SKM-1 (cell line): Measurements from ENCODE around the gene NPTXR.
"Not testable (repeated sequence)": the region's sequence is repeated elsewhere in the genome, so short reads cannot be mapped to it uniquely, and the experiment has no call there.

Experiments
- DNase-seq: peaks from one replicate; lab custom pipeline; 2025; ENCODE audit not compliant: unreplicated experiment; lab: John Stamatoyannopoulos, UW

The NPTXR gene

DNA sequence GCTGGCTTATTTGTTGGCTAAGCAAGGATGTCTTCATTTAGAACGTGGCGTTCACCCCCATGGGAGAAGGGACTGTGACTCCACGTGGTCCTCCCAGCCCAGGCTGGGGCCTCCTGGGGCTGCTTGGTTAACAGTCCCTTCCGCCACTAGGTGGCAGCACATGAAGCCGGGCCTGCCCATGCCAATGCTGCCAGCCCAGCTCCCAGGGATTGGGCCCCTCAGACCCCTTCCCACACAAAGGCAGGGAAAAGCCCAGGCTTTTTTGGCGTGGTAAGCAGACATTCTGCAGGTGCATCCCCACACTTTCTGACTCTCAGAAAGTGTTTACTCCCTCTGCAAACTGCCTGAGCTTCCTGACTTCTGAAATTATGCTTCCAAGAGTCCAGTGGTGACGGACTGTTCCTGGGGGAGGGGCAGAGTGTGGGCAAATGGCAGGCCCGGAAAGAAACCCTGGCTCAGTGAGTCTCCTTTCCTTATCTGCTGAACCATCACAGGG lies 25.1 kb upstream of the NPTXR start:
- peak; percentile 8 for DNase-seq

DNA sequence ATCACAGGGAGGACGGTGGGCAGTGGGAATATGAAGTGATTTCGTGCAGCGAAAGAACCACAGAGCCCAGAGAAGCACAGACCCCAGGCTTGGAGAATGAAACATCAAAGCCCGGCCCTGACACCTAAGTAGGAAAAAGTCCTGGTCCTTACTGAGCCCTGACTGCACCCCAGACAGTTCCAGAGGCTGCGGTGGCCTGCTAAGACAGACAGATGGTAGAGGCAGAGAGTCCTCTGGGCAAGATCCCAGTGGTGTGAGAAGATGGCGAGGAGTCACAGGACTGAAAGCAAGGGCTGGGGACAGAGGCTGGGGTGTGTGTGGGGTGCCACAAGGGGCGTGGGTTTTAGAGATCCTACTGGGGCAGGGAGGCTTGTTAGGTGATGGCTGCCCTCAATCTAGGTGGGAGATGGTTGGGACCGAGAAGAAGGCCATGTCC lies 24.5 kb upstream of the NPTXR start:
- DNase-seq = no peak

DNA sequence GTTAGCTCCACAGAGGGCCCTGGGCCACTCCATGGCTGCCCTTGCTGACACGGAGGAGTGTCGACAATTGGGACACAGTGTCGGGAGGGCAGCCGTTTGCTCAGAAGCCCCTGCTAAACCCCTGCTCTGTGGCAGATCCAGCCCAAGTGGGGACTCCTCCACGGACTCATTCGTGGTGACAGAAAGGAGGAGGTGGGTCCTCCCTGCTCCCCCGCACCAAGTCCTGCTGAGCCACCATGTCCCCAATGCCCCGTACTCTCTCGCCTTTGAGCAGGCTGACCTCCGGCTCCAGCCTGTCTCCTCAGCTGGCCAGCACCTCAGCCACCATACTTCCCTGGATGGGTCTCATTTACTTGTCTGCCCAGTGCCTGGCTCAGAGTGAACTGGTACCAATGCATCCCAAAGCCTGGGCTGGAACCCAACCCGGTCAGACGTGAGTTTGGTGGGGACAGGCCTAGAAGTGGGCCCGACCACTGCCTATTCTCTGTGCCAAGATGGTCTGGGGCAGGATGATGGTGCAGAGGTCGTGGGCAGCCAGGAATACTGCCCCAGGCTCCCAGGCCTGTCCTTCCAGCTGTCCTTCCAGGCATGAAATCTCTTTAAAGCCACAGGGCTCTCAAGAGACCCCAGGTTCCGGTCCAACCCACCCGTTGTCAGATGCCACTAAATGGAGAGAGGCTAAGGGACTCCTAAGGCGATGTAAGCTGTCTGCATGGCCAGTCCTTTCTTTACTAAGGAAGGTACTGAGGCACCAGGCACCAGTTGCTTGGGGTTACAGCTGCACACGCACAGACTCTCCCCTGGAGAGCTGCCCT lies 23.9 kb upstream of the NPTXR start:
- DNase-seq = no peak

DNA sequence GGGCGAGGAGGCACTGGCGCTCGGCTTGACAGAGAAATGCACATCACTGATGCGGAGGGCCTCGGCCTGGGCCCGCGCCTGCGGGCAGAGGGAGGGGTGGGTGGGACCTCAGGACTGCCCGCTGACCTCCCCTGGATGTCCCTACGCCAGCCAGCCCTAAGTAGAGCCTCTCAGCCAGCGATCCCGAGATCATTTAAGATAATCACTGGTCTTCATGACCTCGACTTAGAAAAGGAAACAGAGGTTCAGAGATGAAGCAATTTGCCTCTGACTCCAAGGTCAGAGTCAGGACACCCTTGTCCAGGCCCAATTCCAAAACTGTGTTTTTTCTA lies 23.3 kb upstream of the NPTXR start:
- no peak for DNase-seq

DNA sequence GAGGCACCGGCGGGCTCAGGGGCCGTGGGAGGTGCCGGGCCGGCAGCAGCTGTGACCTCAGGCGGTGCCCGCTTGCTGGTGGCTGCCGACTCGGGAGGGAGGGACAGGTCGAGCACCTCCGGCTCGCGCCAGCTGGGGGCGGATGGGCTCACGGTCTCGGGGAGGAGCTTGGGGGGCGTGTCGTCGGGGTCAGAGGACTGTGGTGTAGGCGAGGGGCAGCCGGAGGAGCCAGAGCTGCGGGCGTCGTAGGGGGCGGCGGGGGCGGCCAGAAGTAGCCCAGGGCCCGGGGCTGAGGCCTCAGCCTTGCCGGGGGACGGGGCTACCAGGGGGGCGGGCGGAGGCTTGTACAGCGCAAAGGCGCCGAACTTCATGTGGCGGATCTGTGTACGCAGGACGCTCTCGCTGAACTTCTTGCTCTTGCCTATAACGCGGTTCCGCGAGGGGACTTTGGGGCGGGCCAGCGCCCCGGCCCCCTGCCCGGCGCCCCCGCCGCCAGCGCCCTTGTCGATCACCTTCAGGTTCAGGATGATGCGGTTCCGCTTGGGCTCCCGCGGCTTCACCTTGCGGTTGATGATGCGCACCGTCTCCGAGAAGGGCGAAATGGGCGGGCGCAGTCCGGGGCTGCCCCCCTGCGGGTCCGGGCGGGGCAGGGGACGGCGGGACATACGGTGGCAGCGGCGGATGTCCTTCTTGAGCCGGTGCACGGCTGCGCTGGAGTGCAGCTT lies 22.7 kb upstream of the NPTXR start:
- DNase-seq = no peak

DNA sequence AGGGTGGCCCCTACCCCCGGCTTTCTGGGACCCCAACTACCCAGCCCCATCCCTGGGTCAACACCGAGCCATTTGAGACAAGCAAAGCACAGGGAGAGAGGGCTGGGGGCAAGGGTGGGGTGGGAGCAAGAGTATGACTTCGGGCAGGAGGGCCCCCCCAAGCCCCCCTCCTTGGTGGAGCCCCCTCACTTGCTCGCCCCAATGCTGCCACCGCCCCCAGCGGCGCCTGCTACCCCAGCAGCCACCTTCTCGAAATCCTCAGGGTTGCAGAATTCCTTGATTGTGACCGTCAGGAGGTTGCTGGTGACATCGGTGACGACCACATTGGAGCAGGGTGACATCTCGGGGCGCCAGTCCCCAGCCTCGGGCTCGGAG lies 22.2 kb upstream of the NPTXR start:
- DNase-seq = no peak

DNA sequence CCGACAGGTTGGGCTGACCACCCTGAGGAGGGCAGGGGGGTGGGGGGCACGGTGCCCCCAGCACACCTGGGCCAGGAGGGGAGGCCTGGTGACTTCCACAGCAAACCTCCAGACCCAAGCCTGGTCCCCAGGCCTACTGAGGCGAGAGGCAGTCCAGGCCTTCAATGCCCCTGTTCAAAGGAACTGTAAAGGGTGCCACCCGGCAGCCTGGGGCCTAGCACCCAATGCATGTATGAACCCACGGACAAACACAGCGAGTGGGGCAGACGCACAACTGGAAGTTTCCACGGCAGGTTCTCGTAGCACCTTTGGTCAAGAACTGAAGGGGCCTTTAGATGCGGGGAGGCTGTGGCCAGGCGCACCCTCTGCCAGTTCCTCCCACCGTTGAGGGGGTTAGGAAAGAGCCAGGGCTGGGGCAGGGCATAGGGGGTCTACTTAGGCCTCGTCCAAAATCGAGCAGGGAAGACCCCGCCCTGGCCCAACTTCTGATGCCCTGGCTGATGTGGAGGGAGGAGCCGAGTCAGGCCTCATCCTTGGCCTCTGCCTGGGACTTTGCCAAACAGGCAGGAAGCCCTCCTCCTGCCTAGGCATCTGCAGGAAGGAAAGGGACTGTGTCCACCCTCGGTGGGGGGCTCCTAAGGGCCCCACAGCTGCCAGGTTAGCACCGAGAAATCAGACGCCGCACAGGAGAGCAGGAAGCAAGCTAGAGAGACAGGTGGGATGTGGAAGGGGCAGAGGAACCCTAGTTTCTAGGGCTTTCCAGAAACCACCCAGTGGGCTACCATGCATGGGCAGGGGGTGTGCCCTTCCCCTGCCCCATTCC lies 21.6 kb upstream of the NPTXR start:
- no peak for DNase-seq

DNA sequence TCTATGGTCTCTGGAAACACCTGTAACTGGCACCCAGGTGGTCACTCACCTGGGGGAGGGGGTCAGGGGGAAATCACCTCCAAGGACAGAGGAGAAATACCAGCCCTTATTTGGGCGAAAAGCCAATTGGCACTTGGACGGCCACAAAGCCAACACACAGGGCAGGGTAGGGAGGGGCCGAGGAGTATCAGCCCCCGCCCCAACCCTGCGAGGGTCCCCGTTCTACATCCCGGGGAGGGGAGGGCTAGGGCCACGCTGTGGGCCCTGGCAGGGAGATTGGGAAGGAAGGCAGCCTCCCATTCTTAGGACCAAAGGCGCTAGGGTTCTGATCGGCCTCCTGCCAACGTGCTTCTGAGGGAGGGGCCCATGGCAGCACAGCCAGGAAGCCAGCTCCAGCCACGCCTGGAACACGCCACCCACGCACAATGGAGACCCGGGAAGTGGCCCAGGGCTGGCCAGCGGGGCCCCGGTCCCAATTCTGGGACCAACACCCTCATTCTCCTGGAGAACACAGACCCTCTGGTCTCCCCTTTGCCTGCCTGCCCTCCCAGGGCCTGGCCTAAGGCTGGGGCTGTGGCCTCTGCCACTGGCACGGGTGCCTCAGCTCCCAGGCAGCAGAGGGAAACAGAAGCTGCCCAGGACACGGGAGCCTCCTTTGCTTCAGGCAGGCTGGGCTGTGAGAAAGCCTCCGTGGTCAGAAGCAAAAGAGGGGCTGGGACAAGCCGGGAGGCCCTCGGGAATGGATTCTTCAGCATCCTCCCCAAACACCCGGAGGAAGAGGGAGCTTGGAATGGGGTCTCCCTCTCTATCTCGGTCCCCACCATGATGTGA lies 20.7 kb upstream of the NPTXR start:
- no peak for DNase-seq

DNA sequence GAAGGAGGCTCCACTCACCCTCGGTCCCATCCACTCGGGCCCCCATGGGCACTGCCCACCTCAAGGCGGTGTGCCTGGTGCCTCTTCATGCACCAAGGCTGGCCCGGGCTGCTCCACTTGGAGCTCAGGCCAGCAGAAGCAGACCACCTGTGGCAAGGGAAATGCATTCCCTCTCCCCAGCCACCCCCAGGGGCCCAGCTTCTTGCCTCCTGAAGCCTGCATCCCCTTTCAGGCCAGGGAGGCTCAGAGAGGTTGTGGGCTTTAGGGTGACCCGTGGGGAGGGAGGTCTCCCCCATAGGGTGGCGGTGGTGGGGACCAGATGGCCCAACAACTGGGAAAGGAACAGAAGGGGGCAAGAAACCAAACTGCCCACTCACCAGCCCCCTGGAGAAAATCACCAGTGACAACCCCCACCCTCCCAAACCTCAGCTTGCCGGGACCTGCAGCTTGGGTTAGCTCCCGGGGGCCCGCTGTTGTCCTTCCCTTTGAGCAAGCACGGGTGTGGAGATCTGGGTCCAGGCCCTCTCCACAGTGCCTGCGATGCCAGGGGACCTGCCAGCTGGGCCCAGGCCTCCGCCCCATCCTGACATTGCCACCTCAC lies 19.8 kb upstream of the NPTXR start:
- no peak for DNase-seq

DNA sequence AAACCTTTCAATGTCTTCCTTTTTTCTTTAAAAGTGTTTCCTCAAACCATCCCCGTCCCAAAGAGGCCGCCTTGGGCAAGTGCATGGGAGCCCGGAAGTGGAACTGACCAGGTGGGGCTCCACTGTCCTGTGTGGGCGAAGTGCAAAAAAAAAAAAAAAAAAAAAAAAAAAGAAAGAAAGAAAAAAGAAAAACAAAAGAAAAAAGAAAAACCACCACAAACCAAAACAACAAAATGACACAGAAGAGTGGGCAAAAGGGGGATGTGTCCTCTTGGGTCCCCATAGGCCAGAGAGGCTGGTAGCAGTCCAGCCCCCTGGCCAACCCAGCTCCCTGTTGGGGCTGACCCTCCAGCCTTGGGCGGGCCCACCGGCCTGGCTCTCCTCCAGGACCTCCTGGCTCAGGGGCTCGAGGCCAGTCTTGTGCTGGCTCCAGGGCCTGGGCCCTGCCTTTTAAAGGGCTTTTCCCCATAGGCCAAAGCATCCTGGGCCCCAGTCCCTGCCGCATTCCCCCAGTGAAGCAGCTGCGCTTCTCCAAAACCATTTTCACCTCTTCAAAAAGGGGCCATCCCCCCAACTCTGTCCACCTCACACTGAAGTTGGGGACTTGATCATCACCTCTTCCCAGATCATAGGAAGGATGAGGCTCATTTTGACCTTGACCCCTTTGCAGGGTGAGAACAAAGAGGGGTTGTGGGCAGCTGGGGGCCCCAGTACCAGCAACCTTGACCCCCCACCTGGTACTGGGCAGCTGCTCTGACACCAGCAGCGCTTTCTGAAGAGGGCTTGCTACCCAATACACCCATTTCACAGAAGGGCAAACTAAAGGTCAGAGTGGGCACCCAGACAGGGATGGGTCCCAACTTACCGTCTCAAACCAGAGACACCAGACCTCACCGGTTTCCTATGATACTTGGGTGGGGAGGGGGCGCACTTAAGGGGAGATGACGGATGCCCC lies 18.8 kb upstream of the NPTXR start:
- DNase-seq = no peak

DNA sequence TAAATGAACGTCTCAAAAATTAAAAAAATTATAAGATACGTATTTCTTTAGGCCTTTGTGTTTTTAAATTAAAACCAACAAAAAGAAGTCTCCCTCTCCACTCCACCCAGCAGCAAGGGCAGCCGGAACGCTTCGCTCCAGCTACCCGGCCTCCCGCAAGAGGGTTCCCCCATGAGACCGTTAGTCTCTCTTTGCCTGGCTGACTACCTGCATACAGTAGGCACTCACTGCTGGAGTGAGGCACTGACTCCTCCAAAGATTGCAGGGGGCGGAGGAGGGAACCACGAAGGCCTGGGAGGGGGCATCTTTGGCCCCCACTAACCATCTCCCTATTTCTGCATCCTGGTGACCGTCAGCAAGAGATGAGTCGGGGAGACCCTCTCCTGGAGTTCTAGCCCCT lies 18.1 kb upstream of the NPTXR start:
- no peak for DNase-seq

DNA sequence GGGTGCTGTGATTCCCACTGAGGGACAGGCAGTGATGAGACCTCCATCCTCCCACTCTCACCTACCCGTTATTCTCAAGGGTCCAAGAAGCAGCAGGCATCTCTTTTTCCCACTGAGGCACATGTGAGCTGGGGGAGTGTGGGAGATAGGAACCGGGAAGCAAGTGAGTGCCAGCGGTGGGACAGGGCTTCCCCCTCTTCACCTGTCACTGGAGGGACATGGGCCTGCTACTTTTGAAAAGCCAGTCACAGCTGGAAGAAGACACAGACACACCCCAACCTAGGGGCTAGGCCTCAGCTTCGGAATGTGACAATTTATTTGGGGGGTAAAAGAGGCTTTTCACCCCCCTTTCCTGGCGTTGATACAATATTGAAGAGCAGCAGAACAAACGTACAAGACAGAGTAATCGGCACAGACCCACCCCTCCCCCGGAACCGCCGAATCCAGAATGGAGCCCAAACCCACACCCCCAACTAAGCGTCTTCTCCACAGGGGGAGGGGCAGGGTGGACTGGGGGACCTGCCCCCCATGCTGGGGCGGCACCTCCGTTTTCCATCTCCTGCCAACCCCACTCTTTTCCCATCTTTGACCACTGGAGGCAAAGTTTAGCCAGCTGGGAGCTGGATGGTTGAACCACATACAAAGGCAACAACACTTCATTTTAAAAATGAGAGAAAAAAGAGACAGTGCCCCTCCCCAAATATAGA lies 17.5 kb upstream of the NPTXR start:
- DNase-seq = no peak

DNA sequence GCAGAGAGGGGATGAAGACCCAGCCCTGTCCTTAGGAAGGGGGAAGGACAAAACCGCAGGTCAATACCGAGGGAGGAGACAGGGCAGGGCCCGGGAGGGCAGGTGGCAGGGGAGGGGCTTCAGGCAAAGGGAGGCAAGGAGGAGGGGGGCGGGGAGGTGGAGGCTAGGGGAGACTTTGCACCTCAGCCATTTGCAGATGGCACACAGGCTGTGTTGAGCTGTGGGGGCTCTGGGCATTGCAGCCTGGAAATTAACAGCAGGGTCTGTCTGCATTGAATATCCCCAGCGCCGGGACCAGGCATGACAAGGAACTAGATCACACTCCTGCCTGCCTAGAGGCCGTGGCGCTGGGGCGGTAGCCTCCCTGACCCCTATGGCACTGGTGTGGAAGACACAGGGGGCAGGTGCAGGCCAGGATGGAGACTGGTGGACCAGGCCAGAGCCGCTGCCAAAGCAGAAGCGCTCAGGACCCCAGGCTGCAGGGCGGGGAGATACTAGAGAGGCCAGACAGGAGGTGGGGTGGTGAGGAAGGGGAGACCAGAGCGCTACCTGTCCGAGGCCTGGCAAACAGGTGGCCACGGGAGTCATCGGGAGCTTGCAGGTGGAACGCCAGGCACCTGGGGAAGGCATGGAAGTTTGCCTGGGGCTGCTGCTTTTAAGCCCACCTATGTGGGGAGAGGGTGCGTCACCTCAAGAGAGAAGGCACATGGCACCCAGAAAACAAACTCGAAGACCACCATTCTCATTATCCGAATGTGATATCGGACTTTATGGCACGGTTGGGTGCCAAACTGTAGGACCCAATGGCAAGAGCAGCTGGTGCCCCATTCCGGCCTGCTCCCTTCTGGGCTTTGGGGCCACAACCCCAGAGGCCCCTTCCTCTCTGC lies 16.7 kb upstream of the NPTXR start:
- DNase-seq = no peak

DNA sequence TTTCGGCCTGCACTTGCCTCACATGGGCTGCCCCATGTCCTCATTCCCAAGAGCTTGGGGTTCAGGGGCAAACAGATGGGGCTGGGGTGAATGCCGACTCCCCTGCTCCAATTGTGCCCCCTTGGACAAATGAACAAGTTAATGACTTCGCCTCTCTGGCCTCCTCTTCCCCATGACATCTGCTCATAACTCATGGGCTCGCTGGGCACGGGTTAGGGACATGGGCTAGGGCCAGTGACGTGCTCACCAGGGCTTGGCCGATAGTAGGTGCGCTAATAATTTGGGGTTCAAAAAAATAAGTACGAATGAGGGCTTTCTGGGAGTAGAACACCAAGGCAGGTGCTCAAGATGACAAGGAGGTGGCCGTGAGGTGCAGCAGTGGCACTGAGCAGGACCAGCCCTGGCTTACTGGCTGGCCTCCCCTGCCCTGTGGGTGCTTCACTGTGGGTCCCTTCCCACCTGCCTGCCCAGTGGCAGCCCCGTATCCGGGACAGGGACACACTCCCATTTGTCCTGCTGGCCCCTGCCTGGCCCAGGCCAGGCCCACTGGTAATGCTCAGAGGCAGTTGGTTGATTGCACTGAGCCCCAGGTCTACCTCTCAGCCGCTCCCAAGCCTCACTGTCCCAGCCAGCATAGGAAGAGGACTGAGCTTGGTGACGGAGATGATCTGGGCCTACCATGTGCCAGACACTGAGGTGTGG lies 15.9 kb upstream of the NPTXR start:
- DNase-seq = no peak

DNA sequence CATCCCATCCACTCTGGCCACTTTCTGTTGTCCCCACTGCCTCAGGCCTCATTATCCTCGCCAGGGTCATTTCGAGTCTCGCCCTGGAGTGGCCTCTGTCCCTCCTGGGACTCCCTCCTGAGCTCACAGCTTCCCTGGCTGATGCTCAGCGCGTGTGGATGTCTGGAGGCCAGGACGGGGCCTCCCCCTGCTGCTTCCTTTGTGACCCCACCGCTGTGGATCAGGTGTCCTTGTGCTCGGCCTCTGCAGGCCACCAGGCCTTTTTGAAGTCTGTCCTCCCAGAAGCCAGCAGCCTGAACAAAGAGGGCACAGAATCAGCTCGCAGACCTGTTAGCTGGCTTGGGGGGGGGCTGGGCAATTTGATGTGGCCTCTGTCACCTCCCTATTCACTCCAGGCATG lies 14.7 kb upstream of the NPTXR start:
- DNase-seq = no peak

DNA sequence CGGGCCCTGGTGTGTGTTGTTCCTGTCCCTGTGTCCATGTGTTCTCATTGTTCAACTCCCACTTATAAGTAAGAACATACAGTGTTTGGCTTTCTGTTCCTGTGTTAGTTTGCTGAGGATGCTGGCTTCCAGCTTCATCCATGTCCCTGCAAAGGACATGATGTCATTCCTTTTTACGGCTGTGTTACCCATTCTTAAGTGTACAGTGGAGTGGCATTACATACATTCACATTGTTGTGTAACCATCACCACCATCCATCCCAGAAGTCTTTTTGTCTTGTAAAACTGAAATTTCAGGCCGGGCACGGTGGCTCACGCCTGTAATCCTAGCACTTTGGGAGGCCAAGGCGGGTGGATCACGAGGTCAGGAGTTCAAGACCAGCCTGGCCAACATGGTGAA lies 10.6 kb upstream of the NPTXR start:
- DNase-seq = not testable (repeated sequence)

DNA sequence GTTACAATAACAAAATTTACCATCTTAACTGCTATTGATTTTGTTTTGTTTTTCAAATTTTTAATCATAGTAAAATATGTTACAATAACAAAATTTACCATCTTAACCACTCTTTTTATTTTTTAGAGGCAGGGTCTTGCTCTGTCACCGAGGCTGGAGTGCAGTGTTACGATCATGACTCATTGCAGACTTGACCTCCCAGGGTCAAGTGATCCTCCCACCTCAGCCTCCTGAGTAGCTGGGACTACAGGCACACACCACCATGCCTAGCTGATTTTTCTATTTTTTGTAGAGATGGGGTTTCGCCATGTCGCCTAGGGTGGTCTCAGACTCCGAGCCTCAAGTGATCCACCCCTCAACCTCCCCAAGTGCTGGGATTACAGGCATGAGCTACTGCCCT lies 10.1 kb upstream of the NPTXR start:
- not testable (repeated sequence) for DNase-seq
